K562 (cell line): ENCODE measurements around the gene ARFGAP1. TPM values are rescaled to one million over a fixed set of nuclear protein-coding genes. Genes with fewer than 3 reads are reported as not detected.

Experiments
- ATAC-seq: fragments of 200-7000 bp; cut with Tn5 transposase; 3 replicates; pipeline ENCODE4 v1.9.1; 2020; ENCODE audit warnings: moderate library complexity
- BruUV-seq: library from RNA; stranded (reverse); fragments of 400-500 nt; replicated peaks from 2 replicates; lab custom pipeline; 2021; lab: Mats Ljungman, UMichigan
- CTCF ChIA-PET: fragments of 300-600 bp; formaldehyde crosslinking; extraction: SDS; loops from one replicate; lab custom pipeline; 2021; ENCODE audit warnings: low intra/inter-chr PET ratio; lab: Yijun Ruan, JAX
- POLR2A ChIA-PET: fragments of 300-600, 350-650 bp; sonication (Branson Sonifier 250); formaldehyde crosslinking; extraction: SDS; loops from one replicate; lab custom pipeline; 2021; ENCODE audit warnings: antibody characterized with exemption, inconsistent platforms; lab: Yijun Ruan, JAX
- DNase-seq, 4 experiments: peaks; one replicate each; pipeline versions ENCODE4 v3.0.0 to v3.0.0-alpha.2; 2011 to 2018; ENCODE audit warnings: low spot score in 3 of 4, mixed read lengths in 3 of 4; ENCODE audit errors: extremely low read depth in 1 of 4
- FAIRE-seq: peaks from 2 replicates; lab custom pipeline; 2011; peaks lifted over from hg19 to GRCh38; lab: Jason Lieb, UNC
- H2AFZ ChIP-seq: 2 replicates; pipeline ENCODE4 v1.6.0; 2011; ENCODE audit warnings: low read depth, low read length, control low read depth, inconsistent platforms
- H3K27ac ChIP-seq: fragments of 200-600 bp; 3 replicates; pipeline ENCODE4 v1.8.0; 2011; ENCODE audit warnings: low read depth, mild to moderate bottlenecking, control low read depth, inconsistent platforms, low read length, moderate library complexity, mixed read lengths; ENCODE audit errors: extremely low read depth
- H3K27me3 ChIP-seq, 2 experiments: fragments of 300-600 bp in 1 of 2; 2 replicates in 1 of 2; 3 replicates in 1 of 2; pipeline versions ENCODE4 v1.6.0 to v1.8.0; 2011; ENCODE audit warnings: inconsistent platforms in 2 of 2, low read length in 2 of 2, mild to moderate bottlenecking in 1 of 2, mixed read lengths in 1 of 2, moderate library complexity in 1 of 2; ENCODE audit not compliant: control insufficient read depth in 2 of 2, insufficient read depth in 2 of 2
- H3K36me3 ChIP-seq: fragments of 300-600 bp; 3 replicates; pipeline ENCODE4 v1.8.0; 2011; ENCODE audit warnings: mild to moderate bottlenecking, low read length, inconsistent platforms; ENCODE audit not compliant: control insufficient read depth, insufficient read depth
- H3K4me1 ChIP-seq, 2 experiments: fragments of 200-600 bp in 1 of 2; replicated peaks in 1 of 2; 2 replicates in 1 of 2; 3 replicates in 1 of 2; pipeline versions ENCODE4 v1.5.1 to v1.8.0; 2011; ENCODE audit warnings: inconsistent platforms in 2 of 2, low read length in 2 of 2, mild to moderate bottlenecking in 1 of 2, mixed read lengths in 1 of 2, moderate library complexity in 1 of 2; ENCODE audit not compliant: control insufficient read depth in 2 of 2, insufficient read depth in 2 of 2
- H3K4me2 ChIP-seq: 2 replicates; pipeline ENCODE4 v1.6.1; 2011; ENCODE audit warnings: low read length, control low read depth, inconsistent platforms, mixed read lengths; ENCODE audit not compliant: insufficient read depth
- H3K4me3 ChIP-seq: fragments of 200-600 bp; sonication (generic), shearing (Covaris generic); 2 replicates; pipeline ENCODE4 v1.5.1; 2016; ENCODE audit warnings: control low read depth, inconsistent platforms
- H3K79me2 ChIP-seq: fragments of 200-600 bp; 3 replicates; pipeline ENCODE4 v1.8.0; 2011; ENCODE audit warnings: low read length, inconsistent platforms; ENCODE audit not compliant: control insufficient read depth, insufficient read depth
- H3K9ac ChIP-seq, 2 experiments: 2 replicates each; pipeline versions ENCODE4 v1.6.0 to v1.6.1; 2011; ENCODE audit warnings: low read depth in 2 of 2, low read length in 2 of 2, control low read depth in 1 of 2, inconsistent platforms in 1 of 2, mild to moderate bottlenecking in 1 of 2, mixed read lengths in 1 of 2; ENCODE audit not compliant: insufficient read depth in 1 of 2
- H3K9me1 ChIP-seq: one replicate; pipeline ENCODE4 v1.6.0; 2011; ENCODE audit warnings: inconsistent platforms, mild to moderate bottlenecking, low read length, moderate library complexity; ENCODE audit not compliant: control insufficient read depth, insufficient read depth
- H3K9me3 ChIP-seq: replicated peaks from 2 replicates; pipeline ENCODE4 v1.5.1; 2011; ENCODE audit warnings: low read depth, low read length, inconsistent platforms; ENCODE audit not compliant: control insufficient read depth, insufficient read depth
- H4K20me1 ChIP-seq: replicated peaks from 2 replicates; pipeline ENCODE4 v1.6.1; 2011; ENCODE audit warnings: low read length, inconsistent platforms, mixed read lengths; ENCODE audit not compliant: control insufficient read depth, insufficient read depth
- POLR2G ChIP-seq: fragments of 200-400 bp; formaldehyde crosslinking; IDR thresholded peaks from 2 replicates; pipeline ENCODE4 v1.6.1; 2017; ENCODE audit warnings: low read depth, mild to moderate bottlenecking, antibody characterized with exemption, low read length, moderate library complexity
- STAT5A ChIP-seq: IDR thresholded peaks from 2 replicates; pipeline ENCODE4 v1.6.1; 2012; ENCODE audit warnings: low read length, inconsistent platforms, borderline replicate concordance
- ZNF239 ChIP-seq: fragments of 250-450 bp; sonication (Bioruptor Pico); IDR thresholded peaks from 2 replicates; pipeline ENCODE4 v1.4.0; 2020; ENCODE audit warnings: mild to moderate bottlenecking
- WGBS: fragments of 100-300 bp; shearing (Covaris generic); methylation state at CpG from one replicate; pipeline ENCODE4 v1.1.6; 2016; ENCODE audit warnings: low coverage, mixed read lengths; ENCODE audit not compliant: insufficient coverage; ENCODE audit errors: missing lambda C conversion rate; 5-methylcytosine and 5-hydroxymethylcytosine counted together
- in situ Hi-C: fragments of 300-500 bp; cut with MboI; formaldehyde crosslinking; loops from 4 replicates; pipeline ENCODE4 v1.15.0; 2018; ENCODE audit warnings: inconsistent platforms, mixed read lengths
- intact Hi-C: fragments of 100-400 bp; cut with micrococcal nuclease; formaldehyde crosslinking; loops from 2 replicates; pipeline ENCODE4 v1.14.2; 2022
- polyA plus RNA-seq, 8 experiments: library from polyadenylated mRNA; depleted of rRNA in 4 of 8; stranded (reverse) in 5 of 8; unstranded in 3 of 8; fragments of >200 nt; fragmentation: Nextera tagmentation in 2 of 8; fragmentation: Illumina TruSeq in 1 of 8; extraction: Ambion mirVana in 2 of 8; extraction: Trizol in 1 of 8; gene quantifications; 2 replicates each; pipeline versions ENCODE4 v1.2.1 to v1.2.3, GENCODE V29; 2011 to 2014; ENCODE audit warnings: inconsistent platforms in 1 of 8, missing spikeins in 1 of 8
- total RNA-seq, 7 experiments: library from RNA; depleted of rRNA in 6 of 7; stranded (reverse); fragments of >200 nt in 6 of 7; fragmentation: Illumina TruSeq in 2 of 7; extraction: Trizol in 2 of 7; gene quantifications; 2 replicates each; pipeline versions ENCODE4 v1.2.1 to v1.2.3, GENCODE V29; 2011 to 2021; ENCODE audit warnings: low replicate concordance in 1 of 7
- TF ChIP-seq, protein P1 (sequence below): IDR thresholded peaks from 3 replicates; pipeline ENCODE4 v1.6.1; 2011; ENCODE audit warnings: borderline replicate concordance, mild to moderate bottlenecking, moderate library complexity; ENCODE audit not compliant: insufficient read length; ENCODE audit errors: extremely low read depth

Gene ARFGAP1
- total and polyA plus RNA-seq, 9 of the 15 experiments (the other 6 are each of a cell fraction or from before 2014, with no cell fraction given): 0.53 to 102 (median 33.5) TPM

DNA sequence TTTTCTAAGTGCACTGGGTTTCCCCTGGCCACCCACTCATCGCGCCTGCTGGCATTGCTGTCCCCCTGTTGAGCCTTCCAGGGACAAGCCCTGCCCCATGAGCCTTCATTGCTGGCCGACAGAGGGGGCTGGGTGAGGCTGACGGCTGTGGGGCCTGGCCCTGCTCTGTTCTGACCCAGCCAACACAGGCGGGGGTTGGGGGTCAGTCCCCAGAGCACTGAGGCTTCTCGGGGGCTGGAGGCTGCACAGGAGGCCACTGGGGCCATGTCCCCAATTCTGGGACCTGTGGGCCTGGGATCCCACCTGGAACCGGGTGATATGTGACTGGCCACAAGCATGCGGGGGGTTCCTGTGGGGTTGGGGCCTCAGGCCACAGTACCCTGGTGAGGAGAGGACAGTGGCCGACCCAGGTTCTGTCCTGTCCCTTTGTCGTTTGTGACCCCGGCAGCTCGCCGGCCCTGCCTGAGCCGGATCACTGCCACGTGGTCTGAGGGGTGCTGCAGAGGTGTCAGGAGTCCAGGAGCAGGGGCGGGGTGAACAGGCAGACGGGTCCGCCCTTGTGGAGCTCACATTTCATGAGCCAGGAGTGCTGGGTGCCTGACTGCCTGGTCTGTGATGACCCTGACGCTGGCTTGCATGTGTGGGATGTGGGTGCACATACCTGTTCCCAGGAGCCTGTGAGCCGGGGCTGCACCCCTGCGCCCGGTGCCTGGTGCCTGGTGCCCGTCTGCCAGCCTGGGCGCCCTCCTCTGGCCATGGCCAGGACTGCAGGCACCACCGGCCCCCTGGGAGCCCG lies 18.3 kb downstream of the ARFGAP1 start (continued):
- TF ChIP-seq, protein P1, sequence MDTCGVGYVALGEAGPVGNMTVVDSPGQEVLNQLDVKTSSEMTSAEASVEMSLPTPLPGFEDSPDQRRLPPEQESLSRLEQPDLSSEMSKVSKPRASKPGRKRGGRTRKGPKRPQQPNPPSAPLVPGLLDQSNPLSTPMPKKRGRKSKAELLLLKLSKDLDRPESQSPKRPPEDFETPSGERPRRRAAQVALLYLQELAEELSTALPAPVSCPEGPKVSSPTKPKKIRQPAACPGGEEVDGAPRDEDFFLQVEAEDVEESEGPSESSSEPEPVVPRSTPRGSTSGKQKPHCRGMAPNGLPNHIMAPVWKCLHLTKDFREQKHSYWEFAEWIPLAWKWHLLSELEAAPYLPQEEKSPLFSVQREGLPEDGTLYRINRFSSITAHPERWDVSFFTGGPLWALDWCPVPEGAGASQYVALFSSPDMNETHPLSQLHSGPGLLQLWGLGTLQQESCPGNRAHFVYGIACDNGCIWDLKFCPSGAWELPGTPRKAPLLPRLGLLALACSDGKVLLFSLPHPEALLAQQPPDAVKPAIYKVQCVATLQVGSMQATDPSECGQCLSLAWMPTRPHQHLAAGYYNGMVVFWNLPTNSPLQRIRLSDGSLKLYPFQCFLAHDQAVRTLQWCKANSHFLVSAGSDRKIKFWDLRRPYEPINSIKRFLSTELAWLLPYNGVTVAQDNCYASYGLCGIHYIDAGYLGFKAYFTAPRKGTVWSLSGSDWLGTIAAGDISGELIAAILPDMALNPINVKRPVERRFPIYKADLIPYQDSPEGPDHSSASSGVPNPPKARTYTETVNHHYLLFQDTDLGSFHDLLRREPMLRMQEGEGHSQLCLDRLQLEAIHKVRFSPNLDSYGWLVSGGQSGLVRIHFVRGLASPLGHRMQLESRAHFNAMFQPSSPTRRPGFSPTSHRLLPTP: no peak
- TF ChIP-seq STAT5A: no peak

DNA sequence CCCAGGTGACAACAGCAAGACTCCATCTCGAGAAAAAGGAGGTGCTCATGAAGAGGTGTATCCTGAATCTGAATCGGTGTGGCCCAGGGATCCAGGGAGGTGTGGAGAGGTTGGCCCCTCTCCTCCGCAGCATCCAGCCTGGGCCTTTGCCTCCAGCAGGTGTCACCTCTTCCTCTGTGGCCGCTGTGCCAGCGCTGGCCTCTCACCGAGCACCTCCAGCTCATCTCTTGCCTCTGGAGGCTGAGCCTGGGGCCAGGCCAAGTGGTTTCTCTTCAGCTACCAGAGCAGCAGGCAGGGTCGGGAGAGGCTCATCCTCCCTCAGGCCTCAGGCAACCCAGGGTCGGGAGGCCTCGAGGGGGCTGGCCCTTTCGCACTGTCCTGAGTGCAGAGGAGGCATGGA lies 19.2 kb downstream of the ARFGAP1 start:
- Histone ChIP-seq H4K20me1 (peaks cover 37% of the 10 kb centered on the region), H3K4me3 (no peak overlapping the region), H3K79me2 (no peaks in the 10 kb centered on the region), H3K36me3 (peaks cover 24% of the 10 kb centered on the region; the same call in 1 of the 3 replicates), H3K27ac (no peak overlapping the region), H3K4me2 (no peak overlapping the region), H2AFZ (no peak overlapping the region), H3K9ac (no peak overlapping the region), H3K27me3 (peaks cover 12 to 22% of the 10 kb centered on the region in 2 experiments; a peak in 4 of 5 replicates), H3K9me1 (peaks cover 10% of the 10 kb centered on the region), H3K4me1 (peaks cover 0 to 74% of the 10 kb centered on the region in 2 experiments; a peak in 2 of 5 replicates), H3K9me3 (no peaks in the 10 kb centered on the region)
- in situ Hi-C loops (no loop called here), intact Hi-C loops (loop anchor here (5.0 kb wide), 1 partner anchor 65 kb away; no protein-coding TSS in a partner anchor)
- no peak for FAIRE-seq
- ATAC-seq: no peak
- CTCF ChIA-PET: no interaction called here
- POLR2A ChIA-PET: interaction anchor here (0.6 to 5.7 kb wide), 2 partner anchors 10 to 409 kb away, joined by 4 to 28 read pairs; no protein-coding TSS in a partner anchor
- TF ChIP-seq POLR2G (peak; percentile 41), ZNF239 (no peak)
- DNase-seq: no peak
- WGBS: 61% methylated on average over 8 of the region's 10 CpGs
- no TSS peak for BruUV-seq
